Colonic mucosa (tissue), 4 donors: ENCODE results near the gene CACNB4. TPM values are rescaled to one million over a fixed set of nuclear protein-coding genes. Genes with fewer than 3 reads are reported as not detected.

Experiments used
- DNase-seq: peaks from one replicate; pipeline ENCODE4 v3.0.0-alpha.2; 2020
- H3K27ac ChIP-seq: fragments of 200-600 bp; one replicate; pipeline ENCODE4 v1.8.0; 2021
- H3K27me3 ChIP-seq: fragments of 200-600 bp; one replicate; pipeline ENCODE4 v1.8.0; 2021
- H3K36me3 ChIP-seq: fragments of 200-600 bp; one replicate; pipeline ENCODE4 v1.8.0; 2021
- H3K4me1 ChIP-seq: fragments of 200-600 bp; one replicate; pipeline ENCODE4 v1.8.0; 2021; ENCODE audit warnings: mild to moderate bottlenecking
- H3K4me3 ChIP-seq: fragments of 200-600 bp; one replicate; pipeline ENCODE4 v1.8.0; 2021
- H3K9ac ChIP-seq, 2 donors: one replicate each; pipeline ENCODE4 v1.7.0; 2013; ENCODE audit warnings: control low read depth in 2 of 2, low read depth in 2 of 2, low read length in 2 of 2
- H3K9me3 ChIP-seq: fragments of 200-600 bp; one replicate; pipeline ENCODE4 v1.8.0; 2021
- CTCF ChIP-seq: fragments of 200-600 bp; IDR thresholded peaks from one replicate; pipeline ENCODE4 v1.8.0; 2022; ENCODE audit warnings: antibody characterized with exemption, mild to moderate bottlenecking
- intact Hi-C: fragments of 100-400 bp; cut with DNase I; formaldehyde crosslinking; loops from one replicate; pipeline ENCODE4 v1.14.1; 2022
- total RNA-seq, 2 donors: library from RNA; stranded (reverse); fragmentation: NEBNext Ultra II Directional in 1 of 2; extraction: Animal tissue kit (Norgen Biotek cat#: 25700) in 1 of 2; gene quantifications; one replicate each; pipeline ENCODE4 v1.2.1, GENCODE V29; 2021
- donor health status: healthy.
- donor health status: DM: no; HTN: no; CAD: no.
- donor health status: DM: no; HTN: no; CAD: no.

Gene CACNB4
- total RNA-seq, 2 donors from 2014 or later: 0.44 to 1.0 TPM

GRCh38 chr2:151845481-151845880 lies 253.4 kb downstream of the CACNB4 start:
- H3K9ac ChIP-seq: no peak overlapping the region
- no peaks in the 10 kb centered on the region for H3K4me1 ChIP-seq
- no peaks in the 10 kb centered on the region for H3K36me3 ChIP-seq
- TF ChIP-seq CTCF: no peak
- no peaks in the 10 kb centered on the region for H3K9me3 ChIP-seq
- intact Hi-C loops: no loop called here
- H3K27ac ChIP-seq: no peak overlapping the region
- no peak overlapping the region for H3K4me3 ChIP-seq
- no peaks in the 10 kb centered on the region for H3K27me3 ChIP-seq
- DNase-seq: no peak

GRCh38 chr2:151844211-151844896 lies 254.5 kb downstream of the CACNB4 start:
- H3K4me3 ChIP-seq: no peak overlapping the region
- H3K36me3 ChIP-seq: no peaks in the 10 kb centered on the region
- no peaks in the 10 kb centered on the region for H3K4me1 ChIP-seq
- DNase-seq: no peak
- intact Hi-C loops: no loop called here
- H3K9ac ChIP-seq: no peak overlapping the region
- H3K9me3 ChIP-seq: no peaks in the 10 kb centered on the region
- TF ChIP-seq CTCF: no peak
- no peak overlapping the region for H3K27ac ChIP-seq
- no peaks in the 10 kb centered on the region for H3K27me3 ChIP-seq

- Histone ChIP-seq H3K27me3 (no peaks in the 10 kb centered on the region), H3K4me3 (no peak overlapping the region), H3K36me3 (no peaks in the 10 kb centered on the region), H3K27ac (no peak overlapping the region), H3K9ac (no peak overlapping the region), H3K4me1 (no peaks in the 10 kb centered on the region), H3K9me3 (no peaks in the 10 kb centered on the region)
- DNase-seq: no peak
- intact Hi-C loops: no loop called here
- TF ChIP-seq CTCF: no peak
Observed at GRCh38 chr2:151843691-151844061, 255.2 kb downstream of the CACNB4 start.

- Histone ChIP-seq H3K36me3 (no peaks in the 10 kb centered on the region), H3K4me3 (no peak overlapping the region), H3K27me3 (no peaks in the 10 kb centered on the region), H3K9ac (no peak overlapping the region), H3K9me3 (no peaks in the 10 kb centered on the region), H3K4me1 (no peaks in the 10 kb centered on the region), H3K27ac (no peak overlapping the region)
- no peak for TF ChIP-seq CTCF
- intact Hi-C loops: no loop called here
- DNase-seq: no peak
Observed at GRCh38 chr2:151842830-151843690, 255.8 kb downstream of the CACNB4 start.

- DNase-seq: no peak
- H3K27me3 ChIP-seq: no peaks in the 10 kb centered on the region
- no peak overlapping the region for H3K9ac ChIP-seq
- intact Hi-C loops: no loop called here
- no peaks in the 10 kb centered on the region for H3K9me3 ChIP-seq
- no peaks in the 10 kb centered on the region for H3K4me1 ChIP-seq
- no peaks in the 10 kb centered on the region for H3K36me3 ChIP-seq
- no peak overlapping the region for H3K4me3 ChIP-seq
- no peak overlapping the region for H3K27ac ChIP-seq
- no peak for TF ChIP-seq CTCF
Observed at GRCh38 chr2:151841047-151841424, 257.8 kb downstream of the CACNB4 start.
